Uterus (tissue), 4 donors: Measurements from ENCODE around the gene PPM1D. TPM values are rescaled to one million over a fixed set of nuclear protein-coding genes. Genes with fewer than 3 reads are reported as not detected.
A peak's percentile ranks its signal among the peaks of the same experiment; 100 is the strongest.

ENCODE experiments used
- DNase-seq, 2 donors: peaks; one replicate each; pipeline ENCODE4 v3.0.0-alpha.2; 2019 to 2020
- H3K27ac ChIP-seq, 2 donors: fragments of 200-600 bp; sonication (generic); 1 replicate in 1 of 2; 2 replicates in 1 of 2; pipeline ENCODE4 v1.5.1; 2016 to 2018
- H3K27me3 ChIP-seq, 2 donors: fragments of 200-600 bp; sonication (generic); one replicate each; pipeline ENCODE4 v1.5.1; 2018 to 2019; ENCODE audit warnings: control low read depth in 1 of 2
- H3K36me3 ChIP-seq, 2 donors: fragments of 200-600 bp; sonication (generic); one replicate each; pipeline ENCODE4 v1.5.1; 2019; ENCODE audit warnings: control low read depth in 1 of 2
- H3K4me1 ChIP-seq, 2 donors: fragments of 200-600 bp; sonication (generic); one replicate each; pipeline ENCODE4 v1.5.1; 2018 to 2019; ENCODE audit warnings: control low read depth in 1 of 2
- H3K4me3 ChIP-seq, 2 donors: fragments of 200-600 bp; sonication (generic); 1 replicate in 1 of 2; 2 replicates in 1 of 2; pipeline ENCODE4 v1.5.1; 2018 to 2019; ENCODE audit warnings: mild to moderate bottlenecking in 1 of 2
- H3K9me3 ChIP-seq, 2 donors: fragments of 200-600 bp; sonication (generic); one replicate each; pipeline ENCODE4 v1.5.1; 2019; ENCODE audit warnings: control low read depth in 1 of 2
- CTCF ChIP-seq, 4 experiments: fragments of 200-600 bp in 2 of 4; fragments of 450-650 bp in 2 of 4; sonication (generic) in 2 of 4; IDR thresholded peaks; one replicate each; pipeline ENCODE4 v1.5.1; 2016 to 2019; ENCODE audit warnings: antibody characterized with exemption in 4 of 4, mild to moderate bottlenecking in 2 of 4, moderate library complexity in 1 of 4
- POLR2A ChIP-seq, 2 donors: fragments of 450-650 bp; IDR thresholded peaks; one replicate each; pipeline ENCODE4 v1.6.1; 2016; ENCODE audit warnings: antibody characterized with exemption in 2 of 2, mild to moderate bottlenecking in 1 of 2, moderate library complexity in 1 of 2
- intact Hi-C: fragments of 100-400 bp; cut with DNase I; formaldehyde crosslinking; loops from one replicate; pipeline ENCODE4 v1.15.1; 2023; ENCODE audit warnings: low total_unique reads
- total RNA-seq, 4 donors: library from RNA; depleted of rRNA in 3 of 4; stranded (reverse); fragments of >200 nt in 3 of 4; gene quantifications; one replicate each; pipeline versions ENCODE4 v1.1.0 to v1.2.4, GENCODE V29; 2014 to 2023
- donor health status: DM: yes; HTN: yes; CAD: no.

Gene PPM1D
- total RNA-seq, 4 donors from 2014 or later = 17.2 to 26.1 (median 20.2) TPM

DNA sequence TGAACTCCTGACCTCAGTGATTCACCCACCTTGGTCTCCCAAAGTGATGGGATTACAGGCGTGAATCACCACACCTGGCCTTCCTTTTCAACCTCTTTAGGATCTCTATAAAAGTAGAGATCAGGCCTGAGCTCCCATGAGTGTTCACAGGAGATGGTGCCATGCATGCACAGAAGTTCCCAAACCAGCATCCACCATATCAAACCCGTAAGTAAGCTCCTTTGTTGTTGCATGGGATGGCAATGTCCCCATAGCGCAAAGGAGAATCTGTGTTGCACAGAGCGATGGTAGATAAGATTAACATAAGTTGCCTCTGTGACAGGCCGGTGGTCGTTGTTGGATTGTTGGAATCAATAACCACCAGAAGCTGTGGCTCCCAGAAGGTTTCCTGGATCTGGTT lies 34.8 kb upstream of the PPM1D start:
- TF ChIP-seq POLR2A (IDR thresholded peaks at IDR 0.05) (no peak), CTCF (IDR thresholded peaks at IDR 0.05) (no peak)
- intact Hi-C loops = no loop called here
- no peak overlapping the region for H3K4me3 ChIP-seq

DNA sequence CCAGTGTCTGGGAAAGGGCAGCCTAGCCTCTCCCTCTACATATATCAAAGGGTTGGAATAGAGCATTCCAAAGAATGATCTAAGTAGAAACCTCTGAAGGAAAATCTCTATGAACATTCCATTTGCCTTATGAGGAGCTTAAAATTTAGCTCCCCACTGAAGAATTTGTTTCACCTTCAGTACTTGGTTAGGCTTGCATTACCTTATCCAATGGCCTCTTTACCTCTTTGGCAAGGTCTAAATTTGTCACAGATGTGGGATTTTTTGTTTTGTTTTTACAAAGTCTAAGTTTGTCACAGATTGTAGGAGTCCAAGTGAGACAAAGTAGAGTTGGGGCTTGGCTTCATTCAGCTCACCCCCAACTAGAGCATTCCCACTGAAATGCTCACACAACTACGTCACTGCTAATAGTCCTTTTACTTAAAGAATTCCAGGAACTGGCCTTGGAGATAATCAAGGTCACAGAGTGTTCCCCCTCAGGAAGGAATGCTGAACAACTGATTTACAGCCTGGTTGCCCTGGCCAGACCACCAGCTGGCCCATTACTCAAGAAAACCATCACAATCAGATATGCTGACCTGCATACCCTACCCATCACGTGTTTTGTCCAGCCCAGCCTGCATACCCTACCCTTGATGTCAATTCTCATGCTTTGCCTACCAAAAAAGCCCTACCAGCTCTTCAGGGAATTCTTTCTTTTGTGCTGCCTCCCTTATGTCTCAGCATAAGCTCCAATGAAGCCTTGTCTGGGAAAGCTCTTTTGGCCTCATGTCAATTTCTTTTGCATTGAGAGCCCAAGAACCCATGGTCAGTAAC lies 26.5 kb upstream of the PPM1D start:
- H3K27me3 ChIP-seq = no peaks in the 10 kb centered on the region
- H3K36me3 ChIP-seq = no peaks in the 10 kb centered on the region
- peak in 1 of 2 donors; percentile 30 for DNase-seq
- intact Hi-C loops = no loop called here
- no peaks in the 10 kb centered on the region for H3K9me3 ChIP-seq
- H3K4me3 ChIP-seq = no peak overlapping the region
- TF ChIP-seq POLR2A (IDR thresholded peaks at IDR 0.05) = no peak
- TF ChIP-seq CTCF (IDR thresholded peaks at IDR 0.05) = no peak
- H3K27ac ChIP-seq = peak overlapping the region; percentile 64 to 90
- H3K4me1 ChIP-seq = peaks cover 0 to 8% of the 10 kb centered on the region in 2 donors

More for the DNA sequence above, 34.8 kb upstream of the PPM1D start:
- H3K9me3 ChIP-seq = no peaks in the 10 kb centered on the region
- no peak overlapping the region for H3K27ac ChIP-seq
- no peaks in the 10 kb centered on the region for H3K4me1 ChIP-seq
- no peak for DNase-seq
- no peaks in the 10 kb centered on the region for H3K36me3 ChIP-seq
- H3K27me3 ChIP-seq = no peaks in the 10 kb centered on the region

DNA sequence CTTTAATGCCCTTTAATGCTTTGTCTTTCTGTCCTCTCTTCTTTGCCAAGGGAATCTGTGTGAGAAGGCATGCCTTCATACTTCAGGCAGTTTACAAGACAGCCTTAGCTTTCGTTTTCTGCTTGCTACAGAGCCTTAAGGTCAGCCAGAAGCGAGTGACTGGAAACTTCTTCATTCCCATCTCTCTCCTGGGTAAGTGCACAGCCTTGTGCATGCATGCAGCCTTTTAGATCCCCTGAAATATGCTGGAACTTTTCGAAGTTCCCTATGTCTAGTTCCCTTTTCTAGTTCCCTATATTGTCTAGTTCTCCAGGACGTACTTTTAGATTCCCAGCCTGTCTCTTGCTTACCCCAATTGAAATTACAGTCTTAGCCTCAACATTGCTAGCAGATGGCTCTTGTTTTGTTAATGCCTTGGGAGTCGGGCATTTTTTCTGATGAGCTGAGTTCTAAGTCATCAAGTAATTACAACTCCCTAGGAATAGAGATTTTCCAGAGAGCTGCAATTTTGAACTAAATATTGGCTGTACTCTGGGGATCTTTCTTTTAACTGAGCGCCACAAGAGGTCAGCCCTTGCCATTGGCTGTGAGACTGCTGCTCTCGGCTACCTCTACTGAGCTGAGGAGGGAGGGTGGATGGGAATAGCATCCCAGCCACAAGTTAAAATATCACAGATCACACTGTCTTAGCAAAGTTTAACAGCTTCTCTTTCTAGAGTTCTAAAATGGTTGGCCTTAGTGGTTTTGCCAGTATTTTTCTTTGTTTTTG lies 22.7 kb upstream of the PPM1D start:
- intact Hi-C loops = no loop called here
- H3K27me3 ChIP-seq = no peaks in the 10 kb centered on the region
- no peaks in the 10 kb centered on the region for H3K36me3 ChIP-seq
- TF ChIP-seq CTCF (IDR thresholded peaks at IDR 0.05) (peak; percentile 32 to 48 (median 36)), POLR2A (IDR thresholded peaks at IDR 0.05) (no peak)
- H3K4me1 ChIP-seq = peaks cover 0 to 8% of the 10 kb centered on the region in 2 donors
- H3K4me3 ChIP-seq = peak overlapping the region; percentile 31 to 32
- DNase-seq = peak; percentile 49 to 53
- no peaks in the 10 kb centered on the region for H3K9me3 ChIP-seq
- H3K27ac ChIP-seq = peak overlapping the region; percentile 67 to 90

GRCh38 chr17:60579090-60579489 lies 20.9 kb upstream of the PPM1D start:
- intact Hi-C loops = no loop called here
- Histone ChIP-seq H3K4me1 (peaks cover 0 to under 1% of the 10 kb centered on the region in 2 donors), H3K27me3 (no peaks in the 10 kb centered on the region), H3K36me3 (no peaks in the 10 kb centered on the region), H3K4me3 (no peak overlapping the region), H3K9me3 (no peaks in the 10 kb centered on the region), H3K27ac (peak overlapping the region; percentile 67 to 90)
- DNase-seq = peak; percentile 30 to 41
- TF ChIP-seq POLR2A (IDR thresholded peaks at IDR 0.05) = no peak
- TF ChIP-seq CTCF (IDR thresholded peaks at IDR 0.05) = no peak

DNA sequence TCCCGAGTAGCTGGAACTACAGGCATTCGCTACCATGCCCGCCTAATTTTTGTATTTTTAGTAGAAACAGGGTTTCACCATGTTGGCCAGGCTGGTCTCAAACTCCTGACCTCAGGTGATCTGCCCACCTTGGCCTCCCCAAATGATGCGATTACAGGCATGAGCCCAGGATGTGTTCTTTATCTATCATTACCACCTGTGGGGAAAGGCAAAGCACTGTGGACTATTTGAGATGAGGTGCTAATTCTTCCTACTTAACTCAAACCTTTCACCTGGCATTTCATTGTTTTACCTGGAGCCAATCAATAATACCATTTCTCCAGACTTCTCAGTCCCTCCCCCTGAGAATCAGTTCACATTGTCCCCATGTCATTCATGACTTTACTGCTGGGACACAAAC lies 20.4 kb upstream of the PPM1D start:
- DNase-seq = no peak
- intact Hi-C loops = no loop called here
- Histone ChIP-seq H3K9me3 (no peaks in the 10 kb centered on the region), H3K4me1 (no peaks in the 10 kb centered on the region), H3K27ac (peak overlapping the region; percentile 53 to 90), H3K27me3 (no peaks in the 10 kb centered on the region), H3K4me3 (no peak overlapping the region), H3K36me3 (no peaks in the 10 kb centered on the region)
- TF ChIP-seq POLR2A (IDR thresholded peaks at IDR 0.05) = no peak
- TF ChIP-seq CTCF (IDR thresholded peaks at IDR 0.05) = no peak
